Nucleus accumbens (tissue), 56 donors: Measurements from ENCODE around the gene ASB6.

Experiments
- DNase-seq, 56 donors: peaks; one replicate each; lab custom pipeline; 2025; lab: John Stamatoyannopoulos, UW

Gene ASB6

GRCh38 chr9:129610473-129611306 is 31.3 kb downstream of the ASB6 start:
- peak in 42 of 56 donors; percentile 19 to 81 (median 50) for DNase-seq

DNA sequence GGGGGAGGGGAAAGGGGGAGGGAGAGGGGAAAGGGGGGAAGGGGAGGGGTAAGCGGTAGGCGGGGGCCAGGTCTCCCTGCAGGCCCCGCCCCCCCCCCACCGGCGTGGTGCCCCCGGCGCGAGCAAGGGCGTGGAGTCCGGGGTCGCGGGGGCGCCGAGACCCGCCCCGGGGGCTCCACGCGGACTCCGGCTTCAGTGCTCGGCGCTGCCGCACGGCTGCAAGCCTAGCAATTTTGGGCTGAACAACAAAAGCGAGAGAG is 31.8 kb downstream of the ASB6 start:
- no peak for DNase-seq

GRCh38 chr9:129609486-129610212 is 32.3 kb downstream of the ASB6 start:
- no peak for DNase-seq

DNA sequence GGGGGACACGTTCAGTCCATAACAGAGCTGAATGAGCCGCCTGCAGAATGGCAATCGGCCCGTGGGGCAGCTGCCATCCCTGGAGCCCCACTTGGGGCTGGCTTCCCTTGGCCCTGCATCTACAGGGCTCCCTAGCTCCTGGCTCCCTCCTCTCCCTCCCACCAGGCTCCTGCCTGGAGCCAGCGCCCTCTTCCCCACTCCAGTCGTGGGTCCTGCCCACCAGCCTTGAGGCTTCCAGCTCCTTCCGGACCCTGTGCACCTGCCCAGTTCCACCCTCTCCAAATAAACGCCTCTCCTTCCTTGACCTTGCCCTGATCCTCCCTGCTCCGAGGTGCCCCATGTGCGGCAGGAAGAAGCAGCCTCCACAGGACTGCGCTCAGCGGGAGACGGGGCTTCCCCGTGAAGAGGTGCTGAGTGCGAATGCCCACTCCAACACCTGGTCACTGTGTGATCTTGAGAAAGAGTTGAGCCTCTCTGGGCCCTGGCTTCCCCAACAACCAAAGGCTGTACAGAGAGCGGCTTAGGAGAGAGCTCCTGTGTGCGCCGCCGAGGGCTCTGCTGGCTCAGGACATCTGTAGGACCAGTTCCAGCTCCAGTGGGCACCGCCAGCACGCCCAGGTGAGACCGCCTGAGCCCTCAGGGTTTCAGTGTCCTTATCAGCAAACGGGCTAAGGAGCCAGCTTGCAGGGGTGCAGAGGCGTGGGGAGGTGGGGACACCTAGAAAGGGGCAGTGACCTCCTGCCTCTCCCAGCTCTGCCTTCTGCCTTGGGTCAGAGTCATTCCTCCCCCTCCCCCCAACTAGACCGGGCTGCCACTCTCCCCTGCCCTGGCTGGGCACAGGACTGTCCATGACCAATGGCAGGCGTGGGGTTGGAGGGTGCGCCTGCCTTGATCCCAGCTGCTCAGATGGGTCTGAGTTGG is 33.1 kb downstream of the ASB6 start:
- DNase-seq, result no peak

- no peak for DNase-seq
Observed at GRCh38 chr9:129607027-129607387, 34.9 kb downstream of the ASB6 start.

GRCh38 chr9:129606161-129607026 is 35.6 kb downstream of the ASB6 start:
- DNase-seq, result no peak

- no peak for DNase-seq
Observed at GRCh38 chr9:129604766-129605163, 37.2 kb downstream of the ASB6 start.

GRCh38 chr9:129604056-129604765 is 37.7 kb downstream of the ASB6 start:
- no peak for DNase-seq

- no peak for DNase-seq
Observed at GRCh38 chr9:129602598-129603415, 39.1 kb downstream of the ASB6 start.

DNA sequence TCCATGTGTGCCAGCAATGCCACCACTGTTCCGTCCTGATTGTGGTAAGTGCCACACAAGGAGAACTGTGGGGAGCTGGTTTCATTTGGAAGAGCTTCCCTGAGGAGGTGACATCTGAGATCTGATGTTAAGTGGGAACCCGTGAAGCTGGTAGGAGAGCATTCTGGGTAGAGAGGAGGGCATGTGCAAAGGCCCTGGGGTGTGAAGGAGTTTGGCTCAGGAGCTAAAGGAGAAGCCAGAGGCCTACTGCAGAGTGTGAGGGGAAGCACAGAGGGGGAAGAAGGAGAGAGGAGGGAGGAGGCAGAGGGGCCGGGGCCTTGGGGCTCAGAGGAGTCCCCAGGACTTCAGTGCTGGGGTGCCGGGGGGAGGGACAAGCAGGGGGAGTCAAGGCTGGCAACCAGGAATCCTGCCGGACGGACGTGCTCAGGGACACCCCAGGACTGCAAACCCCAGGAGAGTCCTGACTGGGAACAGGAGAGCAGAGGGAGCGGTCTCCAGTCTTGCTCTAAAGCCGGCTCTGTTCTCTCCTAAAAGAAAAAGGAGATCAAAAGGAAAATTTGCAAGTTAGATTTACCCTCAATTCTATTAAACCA is 40.8 kb downstream of the ASB6 start:
- no peak for DNase-seq

- DNase-seq, result no peak
Observed at GRCh38 chr9:129598089-129598596, 43.8 kb downstream of the ASB6 start.

GRCh38 chr9:129597355-129598088 is 44.4 kb downstream of the ASB6 start:
- DNase-seq, result peak in 4 of 56 donors; percentile 14 to 39 (median 28)

DNA sequence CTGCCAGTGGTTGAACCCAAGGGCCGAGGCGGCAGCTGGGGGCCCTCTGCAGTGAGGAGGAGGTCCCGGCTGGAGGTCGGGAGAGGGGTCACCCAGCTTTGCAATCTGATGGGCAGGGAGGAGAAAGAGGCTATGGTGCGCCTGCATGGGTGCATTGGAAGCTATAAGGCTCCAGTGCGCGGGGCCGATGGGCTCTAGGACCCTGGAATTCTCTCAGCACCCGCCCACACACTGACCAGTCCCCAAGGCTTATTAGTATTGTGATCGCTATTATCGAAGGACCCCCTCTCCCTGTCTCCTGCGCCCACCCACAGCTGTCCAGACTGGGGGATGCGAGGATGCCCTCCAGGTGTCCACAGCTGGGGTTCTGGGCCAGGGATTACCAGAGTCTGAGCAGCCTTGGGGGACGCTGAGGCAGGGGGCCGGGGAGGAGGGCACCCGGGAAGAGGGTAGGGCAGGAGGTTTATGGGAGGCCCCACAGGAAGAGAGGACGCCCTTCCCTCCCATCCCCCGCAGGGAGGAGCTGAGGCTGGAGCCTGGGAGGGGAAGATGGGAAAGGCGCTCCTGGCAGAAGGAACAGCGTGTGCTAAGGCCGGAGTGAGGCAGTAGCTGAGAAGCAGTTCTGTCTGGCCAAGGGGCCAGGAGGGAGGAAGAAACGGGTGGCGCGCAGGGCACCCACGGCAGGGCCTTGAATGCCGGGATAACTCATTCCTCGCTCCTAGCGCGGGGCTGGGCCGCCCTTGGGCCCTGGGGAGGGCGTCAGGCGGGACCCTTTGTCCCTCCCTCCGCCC is 45.2 kb downstream of the ASB6 start:
- DNase-seq, result no peak

GRCh38 chr9:129595903-129596540 is 45.9 kb downstream of the ASB6 start:
- no peak for DNase-seq

- DNase-seq, result no peak
Observed at GRCh38 chr9:129595311-129595741, 46.6 kb downstream of the ASB6 start.

DNA sequence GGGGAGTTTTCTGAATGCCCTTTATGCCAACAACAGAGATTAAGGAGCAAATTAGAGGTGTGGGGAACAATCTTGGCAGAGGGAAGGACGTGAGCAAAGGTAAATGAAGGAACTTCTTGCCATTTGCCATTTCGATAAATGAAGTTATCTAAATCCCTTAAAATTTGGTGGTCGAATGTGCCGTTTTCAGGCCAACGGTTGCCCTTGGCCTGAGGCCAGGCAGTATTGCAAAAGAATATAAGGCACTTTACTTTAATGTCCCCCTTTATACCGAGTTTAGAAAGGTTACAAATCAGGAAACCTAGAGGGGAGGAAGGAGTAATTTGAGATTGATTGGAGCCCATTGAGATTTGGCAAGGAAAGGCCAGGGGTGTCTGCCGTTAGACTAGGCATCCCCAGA is 47.3 kb downstream of the ASB6 start:
- DNase-seq, result no peak
